ENCODE measurements around the gene HSD3B2. TPM values are rescaled to one million over a fixed set of nuclear protein-coding genes. Genes with fewer than 3 reads are reported as not detected.

The HSD3B2 gene
- total RNA-seq, 1 experiment from 2014 or later, result not detected

DNA sequence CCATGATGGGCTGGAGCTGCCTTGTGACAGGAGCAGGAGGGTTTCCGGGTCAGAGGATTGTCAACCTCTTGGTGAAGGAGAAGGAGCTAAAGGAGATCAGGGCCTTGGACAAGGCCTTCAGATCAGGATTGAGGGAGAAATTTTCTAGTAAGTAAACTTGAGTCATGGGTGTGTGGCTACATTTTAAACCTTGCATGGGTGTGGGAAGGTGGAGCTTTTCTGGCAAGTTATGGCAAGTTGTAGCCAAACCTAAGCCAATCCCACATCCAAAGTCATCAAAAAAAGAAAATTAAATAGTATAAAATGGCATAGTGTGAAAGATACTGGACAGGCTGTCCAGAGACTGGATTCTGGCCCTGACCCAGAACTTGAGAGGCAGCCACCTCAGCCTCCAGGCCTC is 52.3 kb downstream of the HSD3B2 start:
- ChIA-PET POLR2A (ENCODE audit: low non-redundant PET) (no interaction called here), CTCF (no interaction called here)
- H3K9me3 ChIP-seq (ENCODE audit: low read depth, low read length, poor library complexity, severe bottlenecking), result no peaks in the 10 kb centered on the region
- H3K27ac ChIP-seq (ENCODE audit: low read depth, low read length, poor library complexity, severe bottlenecking), result no peak overlapping the region
- no peak for DNase-seq (ENCODE audit: low spot score)
- H3K36me3 ChIP-seq (ENCODE audit: insufficient read depth, low read length, poor library complexity, severe bottlenecking), result no peaks in the 10 kb centered on the region
- no peaks in the 10 kb centered on the region for H3K4me1 ChIP-seq (ENCODE audit: insufficient read depth, low read length, poor library complexity, severe bottlenecking)
- no TSS peak for BruUV-seq (replicated peaks)
- no peak overlapping the region for H3K4me3 ChIP-seq (ENCODE audit: low read depth, low read length, poor library complexity, severe bottlenecking)
- TF ChIP-seq EZH2 (IDR thresholded peaks at IDR 0.05; ENCODE audit: borderline replicate concordance, low read depth, low read length, poor library complexity, severe bottlenecking), result no peak
- TF ChIP-seq, protein P1, sequence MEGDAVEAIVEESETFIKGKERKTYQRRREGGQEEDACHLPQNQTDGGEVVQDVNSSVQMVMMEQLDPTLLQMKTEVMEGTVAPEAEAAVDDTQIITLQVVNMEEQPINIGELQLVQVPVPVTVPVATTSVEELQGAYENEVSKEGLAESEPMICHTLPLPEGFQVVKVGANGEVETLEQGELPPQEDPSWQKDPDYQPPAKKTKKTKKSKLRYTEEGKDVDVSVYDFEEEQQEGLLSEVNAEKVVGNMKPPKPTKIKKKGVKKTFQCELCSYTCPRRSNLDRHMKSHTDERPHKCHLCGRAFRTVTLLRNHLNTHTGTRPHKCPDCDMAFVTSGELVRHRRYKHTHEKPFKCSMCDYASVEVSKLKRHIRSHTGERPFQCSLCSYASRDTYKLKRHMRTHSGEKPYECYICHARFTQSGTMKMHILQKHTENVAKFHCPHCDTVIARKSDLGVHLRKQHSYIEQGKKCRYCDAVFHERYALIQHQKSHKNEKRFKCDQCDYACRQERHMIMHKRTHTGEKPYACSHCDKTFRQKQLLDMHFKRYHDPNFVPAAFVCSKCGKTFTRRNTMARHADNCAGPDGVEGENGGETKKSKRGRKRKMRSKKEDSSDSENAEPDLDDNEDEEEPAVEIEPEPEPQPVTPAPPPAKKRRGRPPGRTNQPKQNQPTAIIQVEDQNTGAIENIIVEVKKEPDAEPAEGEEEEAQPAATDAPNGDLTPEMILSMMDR (conservative IDR thresholded peaks at IDR 0.05; ENCODE audit: low read depth, low read length), result no peak
- intact Hi-C loops (cut with micrococcal nuclease; ENCODE audit: unreplicated experiment), result no loop called here
- H3K27me3 ChIP-seq (replicated peaks; ENCODE audit: insufficient read depth, low read depth, low read length, poor library complexity), result peaks cover 5% of the 10 kb centered on the region

DNA sequence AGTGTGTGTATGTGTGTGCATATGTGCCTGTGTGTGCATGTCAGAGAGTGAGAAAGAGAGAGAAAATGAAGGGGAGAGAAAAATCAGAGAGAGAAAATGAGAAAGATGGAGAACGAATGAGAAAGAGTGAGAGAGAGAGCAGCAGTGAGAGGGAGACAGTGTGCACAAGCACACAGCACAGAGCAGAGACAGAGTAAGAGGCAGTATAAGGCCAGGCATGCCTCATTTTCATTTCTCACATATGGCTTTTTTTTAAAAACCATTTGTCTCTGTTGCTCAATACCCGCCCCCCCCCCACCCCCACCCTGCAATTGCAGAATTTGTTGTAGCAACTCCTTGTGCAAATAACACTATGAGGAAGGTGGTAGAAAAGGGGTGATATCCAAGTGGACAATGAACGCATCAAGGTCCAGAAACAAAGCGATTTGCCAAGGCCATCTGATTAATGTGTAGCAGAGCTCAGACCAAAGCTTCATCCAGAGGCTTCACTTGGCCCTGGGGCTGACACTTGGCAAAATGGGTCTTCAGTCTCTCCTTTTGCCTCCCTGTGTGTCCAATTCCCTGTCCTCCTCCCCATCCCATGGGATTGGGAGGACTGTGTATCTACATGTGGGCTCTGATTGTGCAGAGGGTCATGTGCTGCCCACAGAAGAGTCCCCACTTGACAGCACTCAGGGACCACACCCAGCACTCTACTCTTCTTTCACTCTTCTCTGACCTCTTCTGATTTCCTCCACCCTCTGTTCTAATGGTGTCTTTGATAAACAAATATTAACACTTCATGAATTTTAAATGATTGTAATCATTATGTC is 53.1 kb downstream of the HSD3B2 start:
- Histone ChIP-seq H3K36me3 (ENCODE audit: insufficient read depth, low read length, poor library complexity, severe bottlenecking) (no peaks in the 10 kb centered on the region), H3K4me3 (ENCODE audit: low read depth, low read length, poor library complexity, severe bottlenecking) (no peak overlapping the region), H3K27ac (ENCODE audit: low read depth, low read length, poor library complexity, severe bottlenecking) (no peak overlapping the region), H3K9me3 (ENCODE audit: low read depth, low read length, poor library complexity, severe bottlenecking) (no peaks in the 10 kb centered on the region), H3K4me1 (ENCODE audit: insufficient read depth, low read length, poor library complexity, severe bottlenecking) (no peaks in the 10 kb centered on the region), H3K27me3 (replicated peaks; ENCODE audit: insufficient read depth, low read depth, low read length, poor library complexity) (peaks cover 5% of the 10 kb centered on the region)
- intact Hi-C loops (cut with micrococcal nuclease; ENCODE audit: unreplicated experiment), result no loop called here
- ChIA-PET POLR2A (ENCODE audit: low non-redundant PET) (no interaction called here), CTCF (no interaction called here)
- no TSS peak for BruUV-seq (replicated peaks)
- DNase-seq (ENCODE audit: low spot score), result no peak
- TF ChIP-seq EZH2 (IDR thresholded peaks at IDR 0.05; ENCODE audit: borderline replicate concordance, low read depth, low read length, poor library complexity, severe bottlenecking), result no peak
- TF ChIP-seq, protein P1 (conservative IDR thresholded peaks at IDR 0.05; ENCODE audit: low read depth, low read length), result no peak

DNA sequence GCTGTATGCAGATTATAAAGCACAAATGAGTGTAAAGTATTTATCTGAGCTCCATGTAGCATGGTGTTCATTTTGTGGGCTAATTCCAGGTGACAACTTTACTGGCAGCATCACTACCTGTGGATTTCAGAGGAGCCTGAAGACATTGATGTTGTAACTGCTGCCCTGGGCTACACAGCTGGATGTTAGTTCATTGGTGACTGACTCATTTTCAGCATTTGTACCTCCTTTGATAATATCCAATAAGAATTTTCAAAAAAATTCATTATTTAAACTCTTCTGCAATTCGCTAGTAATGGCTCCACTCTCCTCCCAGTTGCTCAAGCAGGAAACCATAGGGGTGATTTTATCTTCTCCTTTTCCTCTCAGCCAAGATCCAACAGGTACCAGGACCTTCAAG is 54.8 kb downstream of the HSD3B2 start:
- intact Hi-C loops (cut with micrococcal nuclease; ENCODE audit: unreplicated experiment), result no loop called here
- Histone ChIP-seq H3K4me1 (ENCODE audit: insufficient read depth, low read length, poor library complexity, severe bottlenecking) (no peaks in the 10 kb centered on the region), H3K27ac (ENCODE audit: low read depth, low read length, poor library complexity, severe bottlenecking) (no peak overlapping the region), H3K36me3 (ENCODE audit: insufficient read depth, low read length, poor library complexity, severe bottlenecking) (no peaks in the 10 kb centered on the region), H3K4me3 (ENCODE audit: low read depth, low read length, poor library complexity, severe bottlenecking) (no peak overlapping the region), H3K27me3 (replicated peaks; ENCODE audit: insufficient read depth, low read depth, low read length, poor library complexity) (peaks cover 5% of the 10 kb centered on the region), H3K9me3 (ENCODE audit: low read depth, low read length, poor library complexity, severe bottlenecking) (no peaks in the 10 kb centered on the region)
- TF ChIP-seq, protein P1 (conservative IDR thresholded peaks at IDR 0.05; ENCODE audit: low read depth, low read length), result no peak
- TF ChIP-seq EZH2 (IDR thresholded peaks at IDR 0.05; ENCODE audit: borderline replicate concordance, low read depth, low read length, poor library complexity, severe bottlenecking), result no peak
- BruUV-seq (replicated peaks), result no TSS peak
- no peak for DNase-seq (ENCODE audit: low spot score)
- POLR2A ChIA-PET (ENCODE audit: low non-redundant PET), result no interaction called here
- CTCF ChIA-PET, result no interaction called here
